Stimulated activated CD4-positive, alpha-beta T cell treated with anti-CD3 and anti-CD28 coated beads, Interleukin-1b, Interleukin-23, amount 100 ng/mL, for 48 hours (primary cell): ENCODE results near the gene DAGLB.
A peak's percentile ranks its signal among the peaks of the same experiment; 100 is the strongest.
"Not testable (repeated sequence)": the region's sequence is repeated elsewhere in the genome, so short reads cannot be mapped to it uniquely, and the experiment has no call there.

Experiments
- DNase-seq: peaks from one replicate; pipeline ENCODE4 v3.0.0-alpha.2; 2020

DAGLB gene

DNA sequence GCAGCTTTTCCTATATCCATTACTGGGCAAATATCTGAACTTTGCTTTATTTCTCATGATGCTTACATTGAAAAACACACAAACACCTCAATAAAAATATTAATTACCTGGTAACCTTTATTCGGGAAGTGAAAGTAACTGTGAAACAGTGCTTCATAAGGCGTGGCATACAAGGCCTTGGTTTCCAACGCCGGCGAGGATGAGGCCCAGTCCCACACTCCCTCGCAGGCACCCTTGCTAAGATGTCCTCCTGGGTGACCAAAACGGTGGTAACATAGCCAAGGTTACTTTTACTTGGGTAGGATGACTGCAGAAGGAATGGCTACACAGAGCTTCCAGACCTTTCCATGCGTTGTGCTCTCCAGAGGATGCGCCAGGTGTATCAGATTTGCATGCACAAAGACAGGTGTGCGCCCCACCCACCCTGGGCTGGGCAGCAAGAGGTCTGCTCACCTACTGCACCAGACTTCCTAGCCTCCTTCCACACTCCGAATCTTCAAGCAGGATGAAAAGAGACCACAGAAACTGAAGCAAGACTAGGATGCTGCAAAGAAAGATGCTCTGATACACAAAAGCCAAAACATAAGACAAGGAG, 13.3 kb upstream of the DAGLB start:
- DNase-seq = no peak

DNA sequence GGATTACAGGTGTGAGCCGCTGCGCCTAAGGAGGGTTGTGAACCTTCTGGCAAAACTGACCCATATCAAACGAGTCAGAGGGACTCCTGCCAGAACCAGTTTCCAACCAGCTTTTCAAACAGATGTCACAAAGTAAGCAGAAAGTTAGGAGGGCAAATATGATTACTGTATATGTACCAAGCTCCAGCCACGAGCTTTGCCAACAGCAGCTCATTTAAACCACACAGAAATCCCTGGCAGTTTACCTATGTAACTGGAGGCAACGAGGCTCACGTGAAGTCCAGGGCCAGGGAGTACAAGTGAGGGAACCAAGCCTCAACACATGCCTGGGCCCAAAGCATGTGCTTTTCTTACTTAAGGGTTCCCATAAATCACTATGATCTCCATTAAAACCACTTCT, 12.5 kb upstream of the DAGLB start:
- DNase-seq = no peak

DNA sequence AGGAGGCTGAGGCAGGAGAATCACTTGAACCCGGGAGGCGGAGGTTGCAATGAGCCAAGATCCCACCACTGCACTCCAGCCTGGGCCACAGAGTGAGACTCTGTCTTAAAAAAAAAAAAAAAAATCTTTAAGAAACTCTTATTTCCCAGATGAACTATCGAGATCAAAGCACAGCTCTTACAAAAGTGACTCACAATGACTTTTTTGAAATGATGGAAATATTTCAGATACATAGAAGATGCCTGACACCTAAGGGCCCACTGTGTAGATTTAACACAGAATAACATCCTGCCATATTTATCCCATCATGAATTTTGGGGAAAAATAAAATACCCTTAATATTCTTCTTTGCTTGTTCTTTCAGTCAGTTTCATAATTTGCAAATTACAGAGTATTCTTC, 10.9 kb upstream of the DAGLB start:
- not testable (repeated sequence) for DNase-seq

DNA sequence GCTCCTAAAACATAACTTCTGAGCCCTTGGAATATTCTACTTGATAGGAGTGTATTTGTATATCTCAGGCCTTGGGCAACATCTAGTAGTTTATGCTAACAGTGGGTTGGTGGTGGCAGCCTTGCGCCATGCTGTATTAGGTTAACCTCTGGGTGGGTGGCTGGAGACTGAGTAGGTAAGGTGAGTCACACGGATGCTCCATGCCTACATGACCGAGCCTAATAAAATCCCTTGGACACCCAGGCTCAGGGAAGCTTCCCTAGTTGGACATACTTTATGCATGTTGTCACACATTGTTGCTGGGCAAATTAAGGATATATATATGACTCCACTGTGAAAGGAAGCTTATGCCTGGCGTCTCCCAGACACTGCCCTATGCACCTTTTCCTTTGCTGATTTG, 6.0 kb upstream of the DAGLB start:
- no peak for DNase-seq

DNA sequence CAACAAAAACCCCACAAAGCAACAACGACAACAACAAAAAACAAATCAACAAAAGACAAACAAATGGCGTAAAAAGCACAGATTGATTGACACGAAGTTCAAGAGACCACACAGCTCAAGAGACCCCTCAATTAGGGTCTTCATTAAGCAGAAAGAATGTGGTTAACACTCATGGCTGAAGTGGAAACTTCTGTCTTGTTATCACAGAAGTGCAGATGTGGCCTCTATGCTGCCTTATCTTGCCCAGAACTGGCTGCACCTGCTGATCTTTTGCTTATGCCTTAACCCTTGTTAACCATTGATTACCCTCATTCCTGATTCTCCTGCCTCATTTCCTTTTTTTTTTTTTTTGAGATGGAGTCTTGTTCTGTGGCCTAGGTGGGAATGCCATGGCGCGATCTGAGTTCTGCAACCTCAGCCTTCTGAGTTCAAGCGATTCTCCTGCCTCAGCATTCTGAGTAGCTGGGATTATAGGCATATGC, 3.5 kb upstream of the DAGLB start:
- no peak for DNase-seq

DNA sequence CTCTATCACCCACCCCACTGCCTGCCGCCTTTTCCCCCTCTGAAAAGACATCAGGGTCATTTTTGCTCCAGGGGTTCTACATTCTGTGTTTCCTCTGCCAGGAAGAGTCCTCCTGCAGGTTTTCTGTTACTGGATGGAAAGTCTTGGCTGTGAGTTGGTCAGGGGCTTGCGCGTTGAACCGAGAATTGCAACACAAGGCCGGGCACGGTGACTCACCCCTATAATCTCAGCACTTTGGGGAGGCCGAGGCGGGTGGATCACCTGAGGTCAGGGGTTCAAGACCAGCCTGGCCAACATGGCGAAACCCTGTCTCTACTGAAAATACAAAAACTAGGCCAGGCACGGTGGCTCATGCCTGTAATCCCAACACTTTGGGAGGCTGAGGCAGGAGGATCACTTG, 2.8 kb upstream of the DAGLB start:
- DNase-seq = not testable (repeated sequence)

DNA sequence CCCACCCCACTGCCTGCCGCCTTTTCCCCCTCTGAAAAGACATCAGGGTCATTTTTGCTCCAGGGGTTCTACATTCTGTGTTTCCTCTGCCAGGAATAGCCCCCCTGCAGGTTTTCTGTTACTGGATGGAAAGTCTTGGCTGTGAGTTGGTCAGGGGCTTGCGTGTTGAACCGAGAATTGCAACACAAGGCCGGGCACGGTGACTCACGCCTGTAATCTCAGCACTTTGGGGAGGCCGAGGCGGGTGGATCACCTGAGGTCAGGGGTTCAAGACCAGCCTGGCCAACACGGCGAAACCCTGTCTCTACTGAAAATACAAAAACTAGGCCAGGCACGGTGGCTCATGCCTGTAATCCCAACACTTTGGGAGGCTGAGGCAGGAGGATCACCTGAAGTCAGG, 2.1 kb upstream of the DAGLB start:
- DNase-seq = not testable (repeated sequence)

DNA sequence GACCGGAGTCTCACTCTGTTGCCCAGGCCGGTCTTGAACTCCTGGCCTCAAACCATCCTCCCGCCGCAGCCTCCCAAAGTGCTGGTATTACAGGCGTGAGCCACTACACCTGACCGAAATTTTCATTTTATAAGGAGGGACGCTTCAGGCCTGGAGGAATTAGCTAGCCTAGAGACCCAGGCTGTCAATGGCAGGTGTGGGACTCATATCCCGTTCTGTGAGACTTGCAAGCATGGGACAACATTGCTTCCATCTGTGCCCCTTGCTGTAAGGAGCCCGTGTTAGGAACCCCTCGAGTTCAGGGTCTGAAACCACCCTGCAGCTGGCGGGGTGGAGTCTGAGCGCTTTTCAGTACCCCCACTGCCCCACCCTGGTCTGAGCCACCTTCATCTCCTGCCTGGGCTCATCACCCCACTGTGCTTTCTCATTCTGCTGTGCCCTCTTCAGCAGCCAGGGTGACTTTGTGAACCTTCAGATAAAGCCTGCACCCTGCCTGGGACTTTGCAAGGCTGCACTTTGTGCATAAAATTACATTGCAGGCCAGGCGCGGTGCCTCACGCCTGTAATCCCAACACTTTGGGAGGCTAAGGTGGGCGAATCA, 1.3 kb upstream of the DAGLB start:
- no peak for DNase-seq

DNA sequence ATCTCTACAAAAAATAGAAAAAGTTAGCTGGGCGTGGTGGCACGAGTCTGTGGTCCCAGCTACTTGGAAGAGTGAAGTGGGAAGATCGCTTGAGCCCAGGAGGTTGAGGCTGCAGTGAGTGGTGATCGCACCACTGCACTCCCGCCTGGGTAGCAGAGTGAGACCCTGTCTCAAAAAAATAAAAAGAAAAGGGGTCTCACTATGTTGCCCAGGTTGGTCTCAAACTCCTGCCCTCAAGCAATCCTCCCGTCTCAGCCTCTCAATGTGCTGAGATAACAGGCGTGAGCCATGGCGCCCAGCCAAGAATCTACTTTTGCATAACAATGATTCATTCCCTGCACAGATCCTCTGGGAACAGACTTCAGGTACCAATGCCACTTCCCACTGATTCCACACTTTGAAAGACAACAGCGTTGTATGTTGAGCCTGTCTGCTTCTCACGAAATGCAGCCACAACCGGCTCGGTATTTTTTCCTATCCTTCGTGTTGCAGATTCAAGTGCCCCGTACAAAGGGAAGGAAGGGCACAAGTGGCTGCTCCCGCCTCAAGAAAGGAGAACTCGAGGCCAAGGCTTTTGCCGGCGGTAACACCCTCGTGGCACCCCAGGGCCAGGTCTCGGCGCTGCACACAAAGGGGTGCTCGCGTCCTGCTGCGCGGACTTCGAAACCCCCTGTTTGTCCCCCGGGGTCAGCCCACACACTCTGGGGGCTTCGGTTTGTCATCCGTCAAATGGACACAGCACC, 745 bp downstream of the DAGLB start:
- DNase-seq = peak; percentile 16

DNA sequence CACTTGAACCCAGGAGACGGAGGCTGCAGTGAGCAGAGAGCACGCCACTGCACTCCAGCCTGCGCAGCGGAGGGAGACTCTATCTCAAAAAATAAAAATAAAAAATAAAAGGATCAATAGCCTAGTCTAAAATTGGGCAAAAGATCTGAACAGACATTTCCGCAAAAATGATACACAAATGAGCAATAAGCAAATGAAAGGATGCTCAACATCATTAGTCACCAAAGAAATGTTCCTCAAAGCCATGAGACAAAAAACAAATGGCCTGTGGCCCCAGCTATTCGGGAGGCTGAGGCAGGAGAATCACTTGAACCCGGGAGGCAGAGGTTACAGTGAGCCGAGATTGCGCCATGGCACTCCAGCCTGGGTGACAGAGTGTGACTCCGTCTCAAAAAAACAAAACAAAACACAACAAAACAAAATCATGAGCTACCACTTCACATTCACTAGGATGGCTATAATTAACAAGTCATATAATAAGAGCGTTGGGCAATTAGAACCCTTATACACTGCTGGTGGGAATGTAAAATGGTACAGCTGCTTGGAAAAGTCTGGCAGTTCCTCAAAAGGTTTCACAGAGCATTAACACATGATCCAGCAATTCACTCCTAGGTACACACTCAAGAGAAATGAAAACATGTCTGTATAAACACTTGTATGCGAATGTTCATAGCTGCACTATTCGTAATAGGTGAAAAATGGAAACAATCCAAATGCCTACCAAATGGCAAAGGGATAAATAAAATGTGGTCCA, 3.1 kb downstream of the DAGLB start:
- DNase-seq = no peak

DNA sequence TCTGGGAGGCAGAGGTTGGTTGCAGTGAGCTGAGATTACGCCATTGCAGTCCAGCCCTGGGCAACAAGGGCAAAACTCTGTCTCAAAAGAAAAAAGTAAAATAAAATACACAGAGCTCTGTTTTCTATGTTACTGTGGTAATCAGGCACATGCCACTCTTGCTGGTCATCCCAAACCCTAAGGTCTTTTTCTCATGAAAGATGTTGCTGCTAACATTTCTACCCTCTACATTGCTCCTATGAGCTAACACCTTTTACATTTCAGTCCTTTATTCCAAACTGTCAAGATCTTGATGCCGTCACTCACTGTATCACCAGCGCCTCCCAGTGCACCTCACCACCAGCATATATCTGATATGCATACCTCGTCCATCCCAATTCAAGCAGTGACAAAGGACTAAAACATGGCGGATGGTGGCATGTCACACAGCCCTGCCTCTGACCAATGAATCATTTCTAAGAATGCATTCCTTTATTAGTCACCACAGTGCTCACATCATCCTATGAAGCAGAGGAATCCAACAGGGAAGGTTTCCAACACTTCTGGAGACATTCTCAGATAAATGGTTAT, 4.3 kb downstream of the DAGLB start:
- DNase-seq = no peak

DNA sequence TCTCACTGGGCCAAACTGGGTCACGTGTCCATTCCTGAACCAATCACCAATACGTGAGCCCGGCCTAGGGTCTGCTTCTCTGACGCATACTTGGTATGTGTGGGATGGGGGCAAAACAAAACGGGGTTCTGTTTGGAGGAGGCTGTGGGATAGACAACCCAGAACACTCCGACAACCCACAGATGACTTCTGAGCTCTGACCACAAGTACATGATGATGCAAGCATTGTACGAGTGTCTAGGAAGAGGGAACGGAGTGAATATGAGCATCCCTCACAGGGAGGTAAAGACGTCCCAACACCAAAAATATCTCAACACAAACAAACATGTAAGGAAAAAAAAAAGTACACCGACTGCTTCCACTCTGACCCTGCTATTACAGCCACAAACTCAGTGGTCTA, 5.6 kb downstream of the DAGLB start:
- no peak for DNase-seq

DNA sequence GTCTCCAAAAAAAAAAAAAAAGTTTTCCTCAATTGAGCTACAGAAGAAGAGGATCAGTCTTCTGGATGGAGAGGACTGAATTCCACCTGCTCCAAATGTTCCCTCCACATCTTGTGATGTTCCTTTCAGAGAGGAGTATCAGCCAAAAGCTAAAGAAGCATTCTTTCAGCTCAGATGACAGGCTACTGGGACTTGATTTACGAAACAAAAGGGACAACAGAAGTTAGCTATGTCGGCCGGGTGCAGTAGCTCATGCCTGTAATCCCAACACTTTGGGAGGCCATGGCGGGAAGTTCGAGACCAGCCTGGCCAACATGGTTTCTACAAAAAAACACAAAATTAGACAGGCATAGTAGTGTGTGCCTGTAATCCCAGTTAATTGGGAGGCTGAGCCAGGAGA, 7.4 kb downstream of the DAGLB start:
- no peak for DNase-seq

DNA sequence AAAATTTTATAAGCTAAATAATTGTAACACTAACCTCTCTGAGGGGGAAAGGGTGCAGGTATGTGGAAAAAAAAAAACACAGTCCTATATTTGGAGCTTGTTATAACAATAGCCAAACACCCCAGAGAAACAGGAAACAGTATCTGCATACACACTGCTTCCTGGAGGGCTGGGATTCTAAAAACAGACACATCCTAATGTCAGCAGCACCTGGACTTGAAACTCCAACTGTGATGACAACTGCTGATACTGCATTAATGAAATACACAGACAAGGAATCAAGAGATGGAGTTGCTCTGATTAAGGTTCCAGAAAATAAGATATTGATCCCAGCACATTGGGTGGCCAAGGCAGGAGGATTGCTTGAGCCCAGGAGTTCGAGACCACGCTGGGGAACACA, 9.3 kb downstream of the DAGLB start:
- no peak for DNase-seq

DNA sequence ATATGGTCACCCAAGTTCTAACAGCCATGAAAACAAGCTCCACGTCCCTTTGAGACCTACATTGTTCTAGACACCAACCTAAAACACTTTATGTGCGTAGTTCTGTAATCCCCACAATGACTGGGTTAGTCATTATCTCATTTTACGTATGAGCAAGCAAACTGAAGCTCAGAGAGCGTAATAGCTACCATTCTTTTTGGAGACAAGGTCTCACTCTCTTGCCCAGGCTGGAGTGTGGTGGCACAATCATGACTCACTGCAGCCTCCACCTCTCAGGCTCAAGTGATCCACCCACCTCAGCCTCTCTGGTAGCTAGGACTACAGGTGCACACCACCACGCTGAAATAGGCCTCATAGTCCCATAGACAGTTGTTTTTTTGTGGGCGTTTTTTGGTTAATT, 10.5 kb downstream of the DAGLB start:
- DNase-seq = peak; percentile 55

DNA sequence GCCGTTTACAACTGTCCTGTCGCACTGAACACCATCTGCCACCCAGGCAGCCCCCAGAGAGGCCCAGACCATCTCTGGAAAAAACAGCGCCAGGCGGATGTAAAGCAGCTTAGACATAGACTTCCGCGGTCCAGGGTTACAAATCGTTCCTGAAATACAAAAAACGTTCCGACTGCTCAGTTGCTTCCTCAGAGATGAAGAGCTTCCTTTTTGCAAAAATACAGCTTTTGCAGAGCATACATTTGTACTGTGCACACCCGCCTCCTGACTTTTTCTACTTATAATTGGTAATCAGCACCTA, 11.4 kb downstream of the DAGLB start:
- peak; percentile 24 for DNase-seq

DNA sequence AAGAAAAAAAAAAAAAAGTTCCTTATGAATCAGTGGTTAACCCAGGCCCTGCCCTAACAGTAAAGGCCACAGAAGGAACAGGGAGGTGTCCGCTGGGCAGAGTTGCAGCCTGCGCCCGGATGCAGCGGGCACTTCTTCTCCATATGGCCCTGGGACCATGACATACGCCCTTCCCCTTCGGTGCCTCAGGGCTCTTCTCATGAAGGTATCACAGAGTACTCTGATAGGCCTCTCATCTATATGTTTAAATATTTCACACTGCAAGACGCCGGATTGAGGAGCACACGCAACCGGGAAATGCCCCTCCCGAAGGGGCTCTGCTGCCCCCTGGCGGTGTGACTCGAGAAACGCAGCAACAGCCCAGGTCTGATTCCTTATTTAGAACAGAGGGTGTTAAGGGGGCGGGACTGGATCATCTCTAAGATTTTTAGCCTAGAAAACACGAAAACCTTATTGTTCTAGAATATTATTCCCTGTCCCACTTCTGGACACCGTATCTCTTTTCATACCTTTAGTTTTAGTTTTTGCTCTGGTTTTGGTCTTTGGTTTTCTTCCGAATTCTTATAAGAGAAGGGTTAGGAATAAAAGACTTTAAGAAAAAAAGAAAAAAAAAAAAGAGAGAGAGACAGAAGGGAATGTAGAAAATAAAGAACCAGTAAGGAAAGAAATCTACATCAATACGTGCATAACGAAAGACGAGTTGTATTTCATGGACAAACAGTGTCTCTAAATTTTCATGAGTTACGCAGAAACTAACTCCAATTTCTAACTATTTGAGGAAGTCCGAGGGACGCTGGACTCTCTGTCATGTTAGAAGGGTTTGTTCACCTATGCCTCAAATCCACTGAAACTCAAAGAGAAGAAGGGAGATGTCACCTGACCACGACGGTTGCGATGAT, 12.0 kb downstream of the DAGLB start:
- peak; percentile 86 for DNase-seq

DNA sequence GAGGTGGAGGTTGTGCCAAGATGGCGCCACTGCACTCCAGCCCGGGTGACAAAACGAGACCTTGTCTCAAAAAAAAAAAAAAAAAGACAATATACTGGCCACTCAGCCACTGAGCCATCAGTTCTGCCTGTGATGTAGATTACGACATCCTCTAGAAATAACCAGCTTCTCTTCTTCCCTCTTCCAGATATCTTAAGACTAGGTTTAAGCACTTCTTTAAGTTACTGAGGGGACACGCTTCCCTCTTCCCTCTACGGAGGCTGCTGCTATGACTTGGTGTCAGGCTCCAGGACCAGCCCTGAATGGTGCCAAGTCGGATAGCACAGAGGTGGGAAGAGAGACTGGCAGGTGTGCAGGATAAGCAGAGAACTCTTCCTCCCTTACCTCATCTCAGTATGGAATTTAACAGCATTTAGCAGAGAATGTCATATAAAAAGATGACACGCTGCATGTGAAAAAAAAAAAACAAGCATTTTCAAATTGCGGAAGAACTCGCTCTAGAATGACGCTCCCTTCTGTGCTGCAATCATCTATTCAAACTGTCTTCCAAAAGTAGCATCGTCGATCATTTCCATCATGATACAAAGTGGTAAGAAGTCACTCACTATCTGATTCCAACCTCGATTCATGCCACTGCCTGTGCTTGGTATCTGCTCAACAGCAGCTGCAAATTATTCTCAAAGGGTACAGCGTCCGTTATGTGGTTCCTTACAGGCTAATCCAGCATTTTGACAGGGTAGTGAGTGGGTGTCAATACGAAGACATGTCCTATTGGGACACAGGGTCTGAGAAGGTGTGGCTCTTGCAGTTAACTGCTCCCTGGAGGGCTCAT, 13.8 kb downstream of the DAGLB start:
- no peak for DNase-seq

DNA sequence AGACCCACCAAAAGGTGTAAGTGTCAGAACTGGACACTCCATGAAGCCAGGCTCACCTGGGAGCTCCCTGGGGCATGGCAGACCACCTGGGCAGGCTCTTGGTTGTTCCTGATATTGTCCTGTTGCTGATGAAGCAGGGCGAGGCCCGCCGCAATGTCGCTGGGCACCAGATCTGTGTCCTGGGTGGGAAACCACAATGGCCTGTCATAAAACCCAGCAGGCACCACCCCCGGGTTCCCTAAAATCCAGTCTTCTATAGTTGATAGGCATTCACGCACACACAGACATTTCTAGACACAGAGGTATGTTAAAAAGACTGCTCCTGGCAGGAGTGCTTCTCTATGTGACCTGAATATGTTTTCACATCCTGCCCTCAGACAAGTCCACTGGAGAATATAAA, 15.0 kb downstream of the DAGLB start:
- DNase-seq = no peak

DNA sequence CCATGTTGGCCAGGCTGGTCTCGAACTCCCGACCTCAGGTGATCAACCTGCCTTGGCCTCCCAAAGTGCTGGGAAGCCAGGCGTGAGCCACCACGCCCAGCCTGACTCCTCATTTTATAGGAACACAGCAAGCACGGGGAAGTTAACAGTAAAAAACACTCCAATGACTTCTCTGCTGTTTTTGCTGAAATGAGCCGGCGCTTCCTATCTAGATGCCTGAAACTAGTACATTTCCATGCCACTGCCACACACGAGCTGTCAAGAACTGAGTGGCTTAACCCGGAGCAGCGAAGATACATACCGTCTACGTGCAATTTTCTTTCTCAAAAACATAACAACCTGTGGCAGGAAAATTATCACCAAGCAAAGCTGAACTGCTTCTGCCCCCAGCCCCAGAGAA, 16.8 kb downstream of the DAGLB start:
- no peak for DNase-seq

DNA sequence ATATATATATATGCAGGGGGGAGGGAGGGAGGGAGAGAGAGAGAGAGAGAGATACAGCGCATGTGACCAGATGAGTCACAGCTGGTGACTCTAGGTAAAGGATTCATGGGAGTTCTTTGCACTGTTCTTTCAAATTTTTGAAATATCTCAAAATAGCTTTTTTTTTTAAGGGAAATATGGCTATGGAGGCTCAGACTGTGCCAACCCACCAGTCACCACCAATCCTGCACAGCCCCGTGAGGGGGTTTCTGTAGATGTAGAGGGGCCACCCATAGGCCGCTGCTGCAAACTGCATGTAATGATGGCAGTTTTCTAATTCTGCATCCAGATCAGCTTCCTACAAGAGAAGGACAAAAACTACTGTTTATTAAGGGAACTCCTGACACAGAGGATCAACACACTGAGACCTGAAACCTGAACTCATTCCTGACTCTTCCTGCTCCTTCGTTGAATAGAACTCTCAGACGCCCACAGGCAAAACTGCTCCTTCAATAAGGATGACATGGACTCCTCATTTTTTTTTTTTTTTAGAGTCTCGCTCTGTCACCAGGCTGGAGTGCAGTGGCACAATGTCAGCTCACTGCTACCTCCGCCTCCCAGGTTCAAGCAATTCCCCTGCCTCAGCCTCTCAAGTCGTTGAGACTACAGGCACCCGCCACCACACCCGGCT, 17.3 kb downstream of the DAGLB start:
- no peak for DNase-seq
